IPS DF 6.9 (cell line): ENCODE results near the gene PTPRS.

ENCODE experiments used
- DNase-seq: peaks from one replicate; pipeline ENCODE4 v3.0.0-alpha.2; 2013; ENCODE audit warnings: low read depth, low spot score
- H3K27ac ChIP-seq: one replicate; pipeline ENCODE4 v1.5.1; 2013; ENCODE audit warnings: low read length, control low read depth
- H3K27me3 ChIP-seq: 2 replicates; pipeline ENCODE4 v1.6.1; 2013; ENCODE audit warnings: mild to moderate bottlenecking, low read length; ENCODE audit not compliant: control insufficient read depth, insufficient read depth
- H3K36me3 ChIP-seq: 2 replicates; pipeline ENCODE4 v1.6.1; 2013; ENCODE audit warnings: low read length; ENCODE audit not compliant: control insufficient read depth, insufficient read depth
- H3K4me1 ChIP-seq: 2 replicates; pipeline ENCODE4 v1.6.1; 2013; ENCODE audit warnings: low read length; ENCODE audit not compliant: control insufficient read depth, insufficient read depth
- H3K4me3 ChIP-seq: 2 replicates; pipeline ENCODE4 v1.5.1; 2013; ENCODE audit warnings: mild to moderate bottlenecking, low read length
- H3K9me3 ChIP-seq: 2 replicates; pipeline ENCODE4 v1.6.1; 2013; ENCODE audit warnings: low read length, inconsistent platforms; ENCODE audit not compliant: control insufficient read depth, insufficient read depth
- WGBS: extraction: QIAGEN DNeasy Blood & Tissue Kit; methylation state at CpG from one replicate; pipeline ENCODE4 v1.1.7; 2013; ENCODE audit warnings: mixed read lengths, missing lambda C conversion rate; ENCODE audit not compliant: insufficient read length, insufficient coverage; 5-methylcytosine and 5-hydroxymethylcytosine counted together

The PTPRS gene

GRCh38 chr19:5309438-5310204 lies 31.0 kb downstream of the PTPRS start:
- Histone ChIP-seq H3K4me1 (peaks cover 2% of the 10 kb centered on the region; the same call in 1 of the 2 replicates), H3K36me3 (no peaks in the 10 kb centered on the region), H3K9me3 (no peaks in the 10 kb centered on the region), H3K4me3 (no peak overlapping the region), H3K27me3 (no peaks in the 10 kb centered on the region), H3K27ac (no peak overlapping the region)
- no CpG with 5 or more reads among the region's 17 CpGs for WGBS
- no peak for DNase-seq

- H3K4me1 ChIP-seq = peaks cover 2% of the 10 kb centered on the region; the same call in 1 of the 2 replicates
- no peak overlapping the region for H3K27ac ChIP-seq
- no peak for DNase-seq
- no CpG with 5 or more reads among the region's 21 CpGs for WGBS
- H3K4me3 ChIP-seq = no peak overlapping the region
- H3K9me3 ChIP-seq = no peaks in the 10 kb centered on the region
- H3K27me3 ChIP-seq = no peaks in the 10 kb centered on the region
- no peaks in the 10 kb centered on the region for H3K36me3 ChIP-seq
Observed at GRCh38 chr19:5308451-5309437, 31.9 kb downstream of the PTPRS start.

GRCh38 chr19:5307655-5308054 lies 33.0 kb downstream of the PTPRS start:
- no peaks in the 10 kb centered on the region for H3K36me3 ChIP-seq
- H3K4me1 ChIP-seq = peaks cover 2% of the 10 kb centered on the region; the same call in 1 of the 2 replicates
- H3K27ac ChIP-seq = no peak overlapping the region
- no CpG with 5 or more reads among the region's 19 CpGs for WGBS
- H3K27me3 ChIP-seq = no peaks in the 10 kb centered on the region
- DNase-seq = no peak
- no peaks in the 10 kb centered on the region for H3K9me3 ChIP-seq
- no peak overlapping the region for H3K4me3 ChIP-seq

- no peak overlapping the region for H3K27ac ChIP-seq
- no peaks in the 10 kb centered on the region for H3K9me3 ChIP-seq
- H3K36me3 ChIP-seq = no peaks in the 10 kb centered on the region
- no peak overlapping the region for H3K4me3 ChIP-seq
- no peaks in the 10 kb centered on the region for H3K27me3 ChIP-seq
- no peak for DNase-seq
- peaks cover 2% of the 10 kb centered on the region; the same call in 1 of the 2 replicates for H3K4me1 ChIP-seq
- WGBS = no CpG with 5 or more reads among the region's 3 CpGs
Observed at GRCh38 chr19:5305163-5305562, 35.4 kb downstream of the PTPRS start.

GRCh38 chr19:5304486-5304885 lies 36.1 kb downstream of the PTPRS start:
- Histone ChIP-seq H3K9me3 (no peaks in the 10 kb centered on the region), H3K27me3 (no peaks in the 10 kb centered on the region), H3K36me3 (no peaks in the 10 kb centered on the region), H3K27ac (no peak overlapping the region), H3K4me3 (no peak overlapping the region), H3K4me1 (peaks cover 2% of the 10 kb centered on the region; the same call in 1 of the 2 replicates)
- DNase-seq = no peak
- WGBS = no CpG with 5 or more reads among the region's 6 CpGs

GRCh38 chr19:5303208-5303607 lies 37.4 kb downstream of the PTPRS start:
- Histone ChIP-seq H3K36me3 (no peaks in the 10 kb centered on the region), H3K4me3 (no peak overlapping the region), H3K27ac (no peak overlapping the region), H3K4me1 (0 out of 2 replicates have a peak, but pooled peaks cover 2% of the 10 kb centered on the region), H3K9me3 (no peaks in the 10 kb centered on the region), H3K27me3 (no peaks in the 10 kb centered on the region)
- no peak for DNase-seq
- no CpG with 5 or more reads among the region's 7 CpGs for WGBS

- Histone ChIP-seq H3K4me1 (0 out of 2 replicates have a peak, but pooled peaks cover 2% of the 10 kb centered on the region), H3K4me3 (no peak overlapping the region), H3K9me3 (no peaks in the 10 kb centered on the region), H3K27ac (no peak overlapping the region), H3K36me3 (no peaks in the 10 kb centered on the region), H3K27me3 (no peaks in the 10 kb centered on the region)
- 100% methylated on average over 1 of the region's 9 CpGs for WGBS
- no peak for DNase-seq
Observed at GRCh38 chr19:5302396-5302795, 38.2 kb downstream of the PTPRS start.

GRCh38 chr19:5299137-5299536 lies 41.5 kb downstream of the PTPRS start:
- H3K9me3 ChIP-seq = no peaks in the 10 kb centered on the region
- H3K4me1 ChIP-seq = no peaks in the 10 kb centered on the region
- H3K36me3 ChIP-seq = no peaks in the 10 kb centered on the region
- H3K27me3 ChIP-seq = no peaks in the 10 kb centered on the region
- no peak for DNase-seq
- no CpG with 5 or more reads among the region's 2 CpGs for WGBS
- no peak overlapping the region for H3K4me3 ChIP-seq
- no peak overlapping the region for H3K27ac ChIP-seq

GRCh38 chr19:5298471-5298901 lies 42.1 kb downstream of the PTPRS start:
- no peak overlapping the region for H3K27ac ChIP-seq
- H3K4me3 ChIP-seq = no peak overlapping the region
- WGBS = no CpG with 5 or more reads among the region's 13 CpGs
- H3K36me3 ChIP-seq = no peaks in the 10 kb centered on the region
- DNase-seq = no peak
- H3K27me3 ChIP-seq = no peaks in the 10 kb centered on the region
- no peaks in the 10 kb centered on the region for H3K4me1 ChIP-seq
- no peaks in the 10 kb centered on the region for H3K9me3 ChIP-seq

GRCh38 chr19:5297272-5297669 lies 43.3 kb downstream of the PTPRS start:
- no peaks in the 10 kb centered on the region for H3K27me3 ChIP-seq
- DNase-seq = no peak
- H3K36me3 ChIP-seq = no peaks in the 10 kb centered on the region
- no peaks in the 10 kb centered on the region; the same call in 1 of the 2 replicates for H3K4me1 ChIP-seq
- no peaks in the 10 kb centered on the region for H3K9me3 ChIP-seq
- H3K4me3 ChIP-seq = no peak overlapping the region
- WGBS = no CpG with 5 or more reads among the region's 6 CpGs
- H3K27ac ChIP-seq = no peak overlapping the region
